ENCODE data around the gene STEAP4.
A peak's percentile ranks its signal among the peaks of the same experiment; 100 is the strongest.
"Not testable (repeated sequence)": the region's sequence is repeated elsewhere in the genome, so short reads cannot be mapped to it uniquely, and the experiment has no call there.

STEAP4 gene

DNA sequence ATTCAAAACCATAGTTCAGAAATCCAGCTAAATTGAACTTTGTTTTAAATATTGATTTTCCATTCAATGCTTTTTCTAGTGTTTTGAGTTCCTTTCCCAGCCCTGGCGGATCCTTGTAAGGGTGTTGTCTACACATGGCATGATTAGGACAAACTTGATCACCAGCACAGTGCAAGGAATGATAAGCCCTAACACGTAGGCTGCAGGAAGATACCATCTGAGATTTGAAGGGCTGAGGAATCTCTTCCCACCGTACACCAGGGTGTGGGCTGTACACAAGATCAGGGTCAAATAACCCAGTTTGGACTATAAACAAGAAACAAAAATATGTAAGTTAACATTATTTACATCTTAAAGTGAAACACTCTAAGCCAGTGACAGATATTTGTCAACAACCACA, 27.4 kb downstream of the STEAP4 start:
- no peak for DNase-seq
- intact Hi-C loops (cut with DNase I), result no loop called here

- no peak for DNase-seq
Measured at GRCh38 chr7:88278881-88279280, 27.8 kb downstream of the STEAP4 start.

GRCh38 chr7:88276605-88277153, 30.0 kb downstream of the STEAP4 start:
- no peak for DNase-seq

More at GRCh38 chr7:88278881-88279280, 27.8 kb downstream of the STEAP4 start:
- intact Hi-C loops (cut with DNase I), result no loop called here

GRCh38 chr7:88274856-88275255, 31.8 kb downstream of the STEAP4 start:
- intact Hi-C loops (cut with DNase I); DNase-seq: not testable (repeated sequence)

More at GRCh38 chr7:88276605-88277153, 30.0 kb downstream of the STEAP4 start:
- intact Hi-C loops (cut with DNase I), result no loop called here

DNA sequence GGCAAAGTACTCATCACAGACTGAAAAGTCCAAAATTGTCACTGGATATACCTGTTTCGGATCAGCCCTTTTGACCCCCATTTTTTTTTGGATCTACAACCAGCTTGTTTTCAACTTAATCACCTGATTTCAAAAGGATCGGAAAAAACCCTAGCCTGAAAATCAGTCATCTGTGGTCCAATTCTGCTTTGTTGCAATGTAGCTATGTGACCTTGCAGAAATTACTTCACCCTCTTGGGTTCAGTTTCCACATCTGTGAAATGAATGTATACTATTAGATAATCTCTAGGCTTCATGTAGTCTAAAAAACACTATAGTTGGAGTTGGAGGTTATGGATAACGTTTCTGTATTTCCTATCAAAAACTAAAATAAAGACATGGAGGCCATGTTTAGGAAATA, 37.1 kb downstream of the STEAP4 start:
- no peak for DNase-seq
- intact Hi-C loops (cut with DNase I), result no loop called here

DNA sequence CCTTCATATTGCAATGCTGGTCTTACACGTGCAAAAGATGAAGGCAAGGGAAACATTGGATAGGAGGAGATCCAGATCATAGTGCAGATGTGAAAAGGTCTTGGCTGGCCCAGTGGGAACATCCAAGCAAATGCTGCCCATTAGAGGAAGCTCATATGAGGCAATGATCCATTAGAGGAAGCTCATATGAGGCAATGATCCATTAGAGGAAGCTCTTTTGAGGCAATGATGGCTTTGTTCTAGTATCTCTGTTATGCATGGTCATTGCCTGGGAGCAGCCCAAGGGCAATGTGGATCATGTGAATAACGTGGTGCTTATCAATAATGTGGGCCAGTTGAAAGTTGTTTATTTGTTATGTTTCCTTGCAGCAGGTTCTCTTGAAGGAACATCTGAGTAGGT, 37.8 kb downstream of the STEAP4 start:
- intact Hi-C loops (cut with DNase I), result no loop called here
- DNase-seq, result no peak

DNA sequence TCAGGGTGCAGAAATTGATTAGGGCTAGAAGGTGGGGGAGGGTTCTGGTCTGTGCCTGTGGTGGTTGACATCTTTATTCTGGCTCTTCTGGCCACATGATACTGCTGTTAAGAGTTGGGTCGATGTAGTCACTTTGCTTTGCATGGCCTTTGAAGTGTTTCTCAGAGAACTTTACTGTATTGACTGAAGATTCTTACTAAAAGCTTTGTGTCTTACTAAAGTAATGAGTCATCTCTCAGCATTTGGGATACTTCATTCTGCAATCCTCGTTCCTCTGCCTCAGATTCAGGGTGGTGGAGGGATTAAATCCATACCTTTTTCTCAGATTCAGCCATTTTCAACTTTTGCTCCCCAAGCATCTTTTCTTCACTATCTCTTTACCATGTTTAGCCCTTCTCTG, 38.6 kb downstream of the STEAP4 start:
- intact Hi-C loops (cut with DNase I), result no loop called here
- no peak for DNase-seq

DNA sequence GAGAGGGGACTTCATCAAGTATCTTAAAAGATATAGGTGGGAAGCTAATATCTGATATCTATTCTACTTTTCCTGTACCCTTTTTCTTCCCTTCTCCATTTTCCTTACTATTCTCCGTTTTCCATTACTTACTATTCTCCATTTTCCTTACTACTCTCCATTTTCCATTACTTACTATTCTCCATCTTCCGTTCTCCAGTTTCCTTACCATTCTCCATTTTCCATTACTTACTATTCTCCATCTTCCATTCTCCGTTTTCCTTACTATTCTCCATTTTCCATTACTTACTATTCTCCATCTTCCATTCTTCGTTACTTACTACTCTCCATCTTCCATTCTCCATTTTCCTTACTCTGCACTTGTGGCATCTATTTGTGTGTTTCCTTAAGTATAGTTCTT, 39.3 kb downstream of the STEAP4 start:
- no peak for DNase-seq
- intact Hi-C loops (cut with DNase I), result no loop called here

DNA sequence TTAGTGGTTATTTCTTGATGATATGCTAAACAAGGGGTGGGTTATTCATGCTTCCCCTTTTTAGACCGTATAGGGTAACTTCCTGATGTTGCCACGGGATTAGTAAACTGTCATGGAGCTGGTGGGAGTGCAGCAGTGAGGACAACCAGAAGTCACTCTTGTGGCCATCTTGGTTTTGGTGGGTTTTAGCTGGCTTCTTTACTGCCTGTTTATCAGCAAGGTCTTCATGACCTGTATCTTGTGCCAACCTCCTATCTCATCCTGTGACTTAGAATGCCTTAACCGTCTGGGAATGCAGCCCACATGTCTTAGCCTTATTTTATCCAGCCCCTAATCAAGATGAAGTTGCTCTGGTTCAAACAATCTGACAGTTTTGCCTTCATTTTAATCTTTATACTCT, 41.7 kb downstream of the STEAP4 start:
- DNase-seq; intact Hi-C loops (cut with DNase I): not testable (repeated sequence)

- no peak for DNase-seq
- intact Hi-C loops (cut with DNase I), result no loop called here
Measured at GRCh38 chr7:88262562-88262961, 44.1 kb downstream of the STEAP4 start.

DNA sequence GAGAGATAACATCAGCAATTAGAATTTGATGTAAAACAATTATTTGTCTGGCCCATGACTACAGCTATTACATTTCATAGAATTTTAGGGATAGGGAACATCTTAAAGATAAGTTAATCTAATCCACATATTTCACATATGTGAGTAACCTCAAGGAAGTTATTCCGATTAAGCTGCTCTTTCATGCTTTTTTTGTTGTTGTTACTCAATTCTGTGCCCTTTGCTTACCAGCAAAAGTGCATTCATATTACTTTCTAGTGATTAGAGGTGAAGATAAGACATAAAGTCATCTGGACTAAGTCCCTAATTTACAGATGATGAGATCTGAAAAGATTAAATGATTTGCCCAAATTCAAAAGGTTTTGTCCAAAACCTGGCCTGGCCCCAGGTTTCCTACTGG, 46.0 kb downstream of the STEAP4 start:
- no peak for DNase-seq
- intact Hi-C loops (cut with DNase I), result no loop called here

- intact Hi-C loops (cut with DNase I), result no loop called here
- no peak for DNase-seq
Measured at GRCh38 chr7:88259656-88260380, 46.9 kb downstream of the STEAP4 start.

DNA sequence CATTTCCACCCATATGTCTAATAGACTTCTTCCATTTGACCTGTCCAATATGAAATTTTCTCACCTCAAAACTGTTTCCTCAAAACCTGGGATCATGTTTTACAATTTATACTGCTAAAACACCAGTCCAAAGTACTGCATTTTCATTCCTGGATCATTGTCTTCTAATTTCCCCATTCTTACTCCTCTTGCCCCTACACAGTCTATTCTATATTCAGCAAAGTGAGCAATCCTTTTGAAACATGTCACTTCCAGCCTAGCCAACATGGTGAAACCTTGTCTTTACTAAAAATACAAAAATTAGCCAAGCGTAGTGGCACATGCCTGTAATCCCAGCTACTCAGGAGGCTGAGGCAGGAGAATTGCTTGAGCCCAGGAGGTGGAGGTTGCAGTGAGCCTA, 48.4 kb downstream of the STEAP4 start:
- intact Hi-C loops (cut with DNase I), result not testable (repeated sequence)

DNA sequence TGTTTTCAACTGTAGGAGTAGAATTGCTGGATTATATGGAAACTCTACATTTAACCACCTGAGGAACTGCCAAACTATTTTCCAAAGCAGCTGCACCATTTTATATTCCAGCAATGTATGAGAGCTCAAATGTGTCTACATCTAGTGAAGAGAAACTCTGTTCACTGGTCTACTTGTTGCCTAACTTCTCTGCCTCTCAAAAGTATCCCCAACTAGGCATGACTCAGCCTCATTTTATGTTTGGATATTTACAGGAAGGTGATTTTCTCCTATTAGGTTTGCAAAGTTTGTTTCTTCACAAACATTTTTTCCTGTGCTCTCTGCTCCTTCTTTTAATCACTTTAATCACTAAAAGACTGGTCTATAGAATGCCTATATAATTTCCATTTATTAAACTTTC, 49.8 kb downstream of the STEAP4 start:
- intact Hi-C loops (cut with DNase I), result no loop called here
- no peak for DNase-seq

More for the DNA sequence above, 48.4 kb downstream of the STEAP4 start:
- DNase-seq, result not testable (repeated sequence)

- intact Hi-C loops (cut with DNase I), result no loop called here
- DNase-seq, result no peak
Measured at GRCh38 chr7:88254721-88255424, 51.8 kb downstream of the STEAP4 start.

- DNase-seq, result no peak
- intact Hi-C loops (cut with DNase I), result no loop called here
Measured at GRCh38 chr7:88253640-88254039, 53.1 kb downstream of the STEAP4 start.

DNA sequence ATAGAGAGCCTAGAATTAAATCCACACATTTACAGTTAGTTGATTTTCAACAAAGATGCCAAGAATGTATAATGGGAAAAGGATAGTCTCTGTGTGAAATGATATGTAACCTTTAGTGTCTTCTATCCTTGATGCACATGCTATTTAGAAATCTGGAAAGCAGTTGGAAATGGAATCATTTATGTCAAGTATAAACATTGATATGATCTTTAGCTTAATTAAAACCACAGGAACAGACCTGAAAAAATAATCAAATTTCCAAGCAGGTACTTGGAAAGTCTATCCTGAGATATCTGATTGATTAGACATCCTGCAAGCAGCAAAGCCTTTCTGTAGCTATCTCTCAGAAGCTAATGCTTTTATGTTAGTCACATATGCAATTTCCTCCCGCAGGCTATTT, 62.4 kb downstream of the STEAP4 start:
- no peak for DNase-seq
- intact Hi-C loops (cut with DNase I), result no loop called here

GRCh38 chr7:88243345-88243909, 63.3 kb downstream of the STEAP4 start:
- DNase-seq, result peak in 8 of 42 donors; percentile 3 to 37 (median 10)
- intact Hi-C loops (cut with DNase I), result no loop called here

DNA sequence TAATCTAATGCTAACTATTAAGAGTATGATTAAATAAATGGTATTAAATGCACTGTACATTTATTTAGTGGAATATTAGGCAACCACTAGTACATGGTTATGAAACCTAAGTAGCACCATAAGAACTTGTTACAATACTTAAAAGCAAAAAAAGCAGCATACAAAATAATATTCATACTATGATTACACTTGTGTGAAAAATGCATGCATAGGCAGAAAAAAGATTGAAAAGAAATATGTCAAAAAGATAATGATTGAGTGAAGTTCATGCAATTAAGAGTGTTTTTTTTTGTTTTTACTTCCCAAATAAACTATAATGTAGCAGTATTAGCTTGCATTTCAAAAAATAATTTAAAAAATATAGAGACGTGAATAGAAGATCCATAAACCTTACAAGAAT, 66.8 kb downstream of the STEAP4 start:
- no peak for DNase-seq
- intact Hi-C loops (cut with DNase I), result no loop called here

DNA sequence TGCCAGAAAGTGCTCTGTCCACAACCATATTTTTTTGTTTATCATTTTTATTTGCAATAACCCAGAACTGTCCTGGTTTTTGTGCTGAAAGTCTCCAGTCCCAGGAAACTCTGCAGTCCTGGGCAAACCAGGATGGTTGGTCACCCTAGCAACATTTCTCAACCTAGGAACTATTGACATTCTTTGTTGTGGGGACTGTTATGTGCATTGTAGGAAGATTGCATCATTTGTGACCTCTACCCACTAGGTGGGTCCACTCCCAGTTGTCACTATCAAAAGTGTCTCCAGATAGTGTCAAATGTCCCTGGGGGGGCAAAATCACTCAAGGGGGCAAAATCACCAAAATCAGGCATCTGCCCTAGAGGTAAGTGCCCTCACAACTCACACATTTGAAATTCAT, 72.9 kb downstream of the STEAP4 start:
- DNase-seq, result no peak
- intact Hi-C loops (cut with DNase I), result no loop called here
